OCI-LY7 (cell line): Measurements from ENCODE around the gene SCN4B.

Experiments used
- EZH2phosphoT487 ChIP-seq: fragments of 200-600 bp; sonication (generic); IDR thresholded peaks from 2 replicates; pipeline ENCODE4 v1.6.1; 2018; ENCODE audit warnings: low read depth, borderline replicate concordance, mild to moderate bottlenecking, mixed run types, antibody characterized with exemption, low read length, moderate library complexity, mixed read lengths
- TF ChIP-seq, protein P1 (sequence below): fragments of 200-600 bp; sonication (generic); conservative IDR thresholded peaks from 2 replicates; pipeline ENCODE4 v1.5.1; 2014; ENCODE audit warnings: mild to moderate bottlenecking, antibody characterized with exemption, low read length, moderate library complexity, mixed read lengths

GRCh38 chr11:118171269-118172062, 18.8 kb upstream of the SCN4B start:
- TF ChIP-seq, protein P1, sequence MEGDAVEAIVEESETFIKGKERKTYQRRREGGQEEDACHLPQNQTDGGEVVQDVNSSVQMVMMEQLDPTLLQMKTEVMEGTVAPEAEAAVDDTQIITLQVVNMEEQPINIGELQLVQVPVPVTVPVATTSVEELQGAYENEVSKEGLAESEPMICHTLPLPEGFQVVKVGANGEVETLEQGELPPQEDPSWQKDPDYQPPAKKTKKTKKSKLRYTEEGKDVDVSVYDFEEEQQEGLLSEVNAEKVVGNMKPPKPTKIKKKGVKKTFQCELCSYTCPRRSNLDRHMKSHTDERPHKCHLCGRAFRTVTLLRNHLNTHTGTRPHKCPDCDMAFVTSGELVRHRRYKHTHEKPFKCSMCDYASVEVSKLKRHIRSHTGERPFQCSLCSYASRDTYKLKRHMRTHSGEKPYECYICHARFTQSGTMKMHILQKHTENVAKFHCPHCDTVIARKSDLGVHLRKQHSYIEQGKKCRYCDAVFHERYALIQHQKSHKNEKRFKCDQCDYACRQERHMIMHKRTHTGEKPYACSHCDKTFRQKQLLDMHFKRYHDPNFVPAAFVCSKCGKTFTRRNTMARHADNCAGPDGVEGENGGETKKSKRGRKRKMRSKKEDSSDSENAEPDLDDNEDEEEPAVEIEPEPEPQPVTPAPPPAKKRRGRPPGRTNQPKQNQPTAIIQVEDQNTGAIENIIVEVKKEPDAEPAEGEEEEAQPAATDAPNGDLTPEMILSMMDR = peak; percentile 89
- no peak for TF ChIP-seq EZH2phosphoT487
